ENCODE measurements around the gene FCRL5.
A peak's percentile ranks its signal among the peaks of the same experiment; 100 is the strongest.

Gene FCRL5

GRCh38 chr1:157551694-157552693 lies at the start of gene FCRL5:
Gene FCRL5, minus strand, starts transcription at chr1:157552515. Its CDS starts 153 bp downstream, at chr1:157552362.
- peaks cover 50% of the 10 kb centered on the region for H3K4me1 Mint-ChIP-seq
- no peaks in the 10 kb centered on the region for H3K9me3 Mint-ChIP-seq
- H3K27ac Mint-ChIP-seq: peak within 1 kb of the TSS; percentile 85
- no peaks in the 10 kb centered on the region for H3K27me3 Mint-ChIP-seq
- peak; percentile 90 for ATAC-seq
- H3K36me3 Mint-ChIP-seq: peaks cover 5% of the 10 kb centered on the region
- H3K4me3 Mint-ChIP-seq: peak within 1 kb of the TSS; percentile 83

- no peaks in the 10 kb centered on the region for H3K36me3 Mint-ChIP-seq
- no peak for ATAC-seq
- no peak overlapping the region for H3K4me3 Mint-ChIP-seq
- H3K9me3 Mint-ChIP-seq: no peaks in the 10 kb centered on the region
- peaks cover 4% of the 10 kb centered on the region for H3K27me3 Mint-ChIP-seq
- H3K4me1 Mint-ChIP-seq: peaks cover 35% of the 10 kb centered on the region
- no peak overlapping the region for H3K27ac Mint-ChIP-seq
Observed at GRCh38 chr1:157600236-157600635, 47.9 kb upstream of the FCRL5 start.

GRCh38 chr1:157597959-157598667 lies 45.8 kb upstream of the FCRL5 start, which contains the start of gene FCRL4:
Gene FCRL4, minus strand, starts transcription at chr1:157598085. Its CDS starts 141 bp downstream, at chr1:157597944.
- H3K27me3 Mint-ChIP-seq: no peaks in the 10 kb centered on the region
- ATAC-seq: peak; percentile 78
- H3K9me3 Mint-ChIP-seq: no peaks in the 10 kb centered on the region
- peak within 1 kb of the TSS; percentile 42 for H3K4me3 Mint-ChIP-seq
- no peaks in the 10 kb centered on the region for H3K36me3 Mint-ChIP-seq
- peak within 1 kb of the TSS; percentile 82 for H3K27ac Mint-ChIP-seq
- peaks cover 43% of the 10 kb centered on the region for H3K4me1 Mint-ChIP-seq

- Mint-ChIP-seq H3K36me3 (no peaks in the 10 kb centered on the region), H3K27ac (peak overlapping the region; percentile 82), H3K4me1 (peaks cover 43% of the 10 kb centered on the region), H3K27me3 (no peaks in the 10 kb centered on the region), H3K9me3 (no peaks in the 10 kb centered on the region), H3K4me3 (peak overlapping the region; percentile 42)
- peak; percentile 72 for ATAC-seq
Observed at GRCh38 chr1:157596384-157596783, 44.1 kb upstream of the FCRL5 start.

GRCh38 chr1:157595356-157595755 lies 43.0 kb upstream of the FCRL5 start:
- peak; percentile 90 for ATAC-seq
- no peaks in the 10 kb centered on the region for H3K9me3 Mint-ChIP-seq
- H3K4me3 Mint-ChIP-seq: peak overlapping the region; percentile 67
- no peaks in the 10 kb centered on the region for H3K36me3 Mint-ChIP-seq
- H3K27me3 Mint-ChIP-seq: no peaks in the 10 kb centered on the region
- H3K27ac Mint-ChIP-seq: peak overlapping the region; percentile 82
- H3K4me1 Mint-ChIP-seq: peaks cover 43% of the 10 kb centered on the region

GRCh38 chr1:157585984-157586383 lies 33.7 kb upstream of the FCRL5 start:
- H3K4me3 Mint-ChIP-seq: no peak overlapping the region
- peaks cover 9% of the 10 kb centered on the region for H3K27me3 Mint-ChIP-seq
- peak overlapping the region; percentile 75 for H3K27ac Mint-ChIP-seq
- ATAC-seq: peak; percentile 61
- no peaks in the 10 kb centered on the region for H3K9me3 Mint-ChIP-seq
- peaks cover 51% of the 10 kb centered on the region for H3K4me1 Mint-ChIP-seq
- peaks cover 4% of the 10 kb centered on the region for H3K36me3 Mint-ChIP-seq

GRCh38 chr1:157584503-157584902 lies 32.2 kb upstream of the FCRL5 start:
- Mint-ChIP-seq H3K27me3 (peaks cover 9% of the 10 kb centered on the region), H3K4me3 (peak overlapping the region; percentile 25), H3K36me3 (peaks cover 4% of the 10 kb centered on the region), H3K4me1 (peaks cover 61% of the 10 kb centered on the region), H3K9me3 (no peaks in the 10 kb centered on the region), H3K27ac (peak overlapping the region; percentile 75)
- peak; percentile 94 for ATAC-seq

- Mint-ChIP-seq H3K4me3 (no peak overlapping the region), H3K36me3 (no peaks in the 10 kb centered on the region), H3K27me3 (no peaks in the 10 kb centered on the region), H3K4me1 (peaks cover 47% of the 10 kb centered on the region), H3K27ac (peak overlapping the region; percentile 57), H3K9me3 (no peaks in the 10 kb centered on the region)
- no peak for ATAC-seq
Observed at GRCh38 chr1:157580828-157581210, 28.5 kb upstream of the FCRL5 start.

GRCh38 chr1:157580179-157580827 lies 28.0 kb upstream of the FCRL5 start:
- Mint-ChIP-seq H3K4me3 (no peak overlapping the region), H3K27me3 (no peaks in the 10 kb centered on the region), H3K4me1 (peaks cover 47% of the 10 kb centered on the region), H3K9me3 (no peaks in the 10 kb centered on the region), H3K27ac (peak overlapping the region; percentile 57), H3K36me3 (no peaks in the 10 kb centered on the region)
- ATAC-seq: peak; percentile 37

GRCh38 chr1:157577420-157577819 lies 25.1 kb upstream of the FCRL5 start:
- Mint-ChIP-seq H3K27me3 (no peaks in the 10 kb centered on the region), H3K9me3 (no peaks in the 10 kb centered on the region), H3K36me3 (no peaks in the 10 kb centered on the region), H3K4me3 (no peak overlapping the region), H3K4me1 (peaks cover 44% of the 10 kb centered on the region), H3K27ac (no peak overlapping the region)
- no peak for ATAC-seq

- H3K9me3 Mint-ChIP-seq: no peaks in the 10 kb centered on the region
- ATAC-seq: peak; percentile 82
- H3K4me3 Mint-ChIP-seq: no peak overlapping the region
- H3K4me1 Mint-ChIP-seq: peaks cover 29% of the 10 kb centered on the region
- no peaks in the 10 kb centered on the region for H3K36me3 Mint-ChIP-seq
- no peaks in the 10 kb centered on the region for H3K27me3 Mint-ChIP-seq
- H3K27ac Mint-ChIP-seq: peak overlapping the region; percentile 42
Observed at GRCh38 chr1:157575744-157576143, 23.4 kb upstream of the FCRL5 start.

GRCh38 chr1:157574836-157575235 lies 22.5 kb upstream of the FCRL5 start:
- H3K36me3 Mint-ChIP-seq: no peaks in the 10 kb centered on the region
- H3K4me1 Mint-ChIP-seq: peaks cover 22% of the 10 kb centered on the region
- no peak overlapping the region for H3K27ac Mint-ChIP-seq
- no peaks in the 10 kb centered on the region for H3K27me3 Mint-ChIP-seq
- H3K4me3 Mint-ChIP-seq: no peak overlapping the region
- ATAC-seq: no peak
- no peaks in the 10 kb centered on the region for H3K9me3 Mint-ChIP-seq

- H3K4me3 Mint-ChIP-seq: no peak overlapping the region
- peaks cover 81% of the 10 kb centered on the region for H3K4me1 Mint-ChIP-seq
- H3K9me3 Mint-ChIP-seq: no peaks in the 10 kb centered on the region
- H3K27me3 Mint-ChIP-seq: no peaks in the 10 kb centered on the region
- ATAC-seq: peak; percentile 86
- H3K36me3 Mint-ChIP-seq: no peaks in the 10 kb centered on the region
- H3K27ac Mint-ChIP-seq: peak overlapping the region; percentile 53
Observed at GRCh38 chr1:157566484-157567300, 14.4 kb upstream of the FCRL5 start.

GRCh38 chr1:157562515-157562914 lies 10.2 kb upstream of the FCRL5 start:
- H3K27ac Mint-ChIP-seq: peak overlapping the region; percentile 64
- ATAC-seq: peak; percentile 34
- no peaks in the 10 kb centered on the region for H3K36me3 Mint-ChIP-seq
- no peaks in the 10 kb centered on the region for H3K9me3 Mint-ChIP-seq
- H3K4me1 Mint-ChIP-seq: peaks cover 66% of the 10 kb centered on the region
- H3K4me3 Mint-ChIP-seq: peak overlapping the region; percentile 46
- H3K27me3 Mint-ChIP-seq: no peaks in the 10 kb centered on the region

Data from stimulated activated memory B cell treated with anti-CD40 and anti-IgM and Interleukin-4, amounts not matched to agents 10 μg/mL and 1 μg/mL and 100 μg/mL, for 72 hours (primary cell).